HG03095 (cell line): ENCODE data around the gene GGTA1.
"Not testable (repeated sequence)": the region's sequence is repeated elsewhere in the genome, so short reads cannot be mapped to it uniquely, and the experiment has no call there.

Source experiments
- ATAC-seq: cut with Tn5 transposase; IDR thresholded peaks from one replicate; pipeline ENCODE4 v1.9.1; 2021; ENCODE audit warnings: moderate library complexity; ENCODE audit not compliant: unreplicated experiment

The GGTA1 gene

DNA sequence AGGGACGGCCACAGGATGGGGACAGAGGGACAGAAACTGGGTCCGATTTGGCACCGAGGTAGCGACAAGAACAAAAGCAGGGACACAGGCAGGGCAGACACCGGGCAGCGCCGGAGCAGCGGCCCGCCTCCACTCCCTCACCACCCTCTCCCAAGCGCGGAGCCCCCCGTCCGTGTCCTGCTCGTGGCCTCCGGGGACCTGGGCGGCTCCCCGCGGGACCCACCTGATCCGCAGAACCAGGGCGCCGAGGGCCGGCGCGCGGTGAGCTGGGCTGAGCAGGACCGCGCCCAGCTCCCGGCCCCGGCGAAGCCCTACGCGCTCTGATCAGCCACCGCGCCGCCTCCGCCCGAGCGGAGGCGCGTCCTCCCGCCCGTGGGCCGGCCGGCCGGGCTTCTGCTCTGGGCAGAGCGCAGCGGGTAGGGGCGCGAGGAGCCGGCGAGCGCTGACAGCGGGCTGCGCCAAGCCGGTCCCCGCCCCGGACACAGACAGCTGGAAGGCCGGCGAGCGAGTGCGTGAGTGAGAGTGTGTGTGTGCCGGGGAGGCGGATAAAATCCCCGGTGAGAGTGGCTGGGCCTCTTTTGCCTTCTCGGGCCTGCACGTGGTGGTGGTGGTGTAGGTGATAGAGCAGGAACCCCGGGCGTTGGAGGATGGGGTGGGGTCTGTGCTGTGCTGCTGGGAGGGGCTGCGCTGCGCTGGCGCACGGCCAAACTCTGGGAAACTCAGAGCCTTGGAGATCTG lies at the start of gene GGTA1:
GGTA1 (minus strand) TSS at position 418 of the 738 bp plus-strand sequence. CDS start 31,922 bp downstream, outside the sequence.
- no peak for ATAC-seq

DNA sequence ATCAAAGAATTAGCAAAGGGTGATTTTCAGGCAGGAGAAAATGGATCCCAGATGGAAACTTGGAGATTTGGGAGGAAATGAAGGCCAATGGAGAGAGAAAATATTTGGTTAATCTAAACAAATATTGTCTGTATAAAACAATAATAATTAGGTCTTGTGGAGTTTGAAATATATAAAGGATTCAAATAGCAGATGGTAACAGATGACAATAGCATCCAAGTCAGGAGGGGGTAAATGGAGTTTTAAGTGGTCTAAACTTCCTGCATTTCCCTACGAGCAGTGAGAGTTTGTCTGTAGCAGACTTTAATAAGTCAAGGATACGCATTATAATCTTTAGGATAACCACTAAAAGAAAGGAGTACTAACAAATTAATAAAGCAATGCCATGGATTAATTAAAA lies 49.0 kb upstream of the GGTA1 start:
- ATAC-seq: no peak

DNA sequence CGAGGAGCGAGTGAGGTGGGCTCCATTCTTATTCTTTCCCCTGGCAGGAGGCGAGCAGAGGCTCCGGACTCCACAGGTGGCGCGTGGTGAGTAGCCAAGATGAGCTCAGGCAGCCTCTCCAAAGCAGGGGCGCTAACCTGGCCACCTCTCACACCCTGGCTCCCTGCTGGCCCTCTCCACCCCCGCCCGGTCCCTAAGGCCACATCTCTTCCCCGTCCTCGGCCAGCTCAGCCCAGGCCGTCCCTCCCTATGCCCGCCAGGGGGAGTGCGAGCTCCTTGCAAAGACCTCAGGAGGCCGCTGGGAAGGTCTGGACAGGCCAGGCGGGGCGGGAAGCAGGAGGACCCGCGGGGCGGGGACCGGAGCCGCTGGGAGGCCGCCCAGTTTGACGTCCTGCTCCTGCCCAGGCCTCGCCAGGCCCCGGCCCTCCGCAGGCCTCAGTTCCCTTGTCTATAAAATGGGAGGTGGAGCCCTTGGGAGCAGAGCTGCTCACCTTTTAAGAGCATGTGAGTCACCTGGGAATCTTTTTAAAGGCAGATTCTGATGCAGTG lies 46.3 kb upstream of the GGTA1 start:
- ATAC-seq: no peak

- ATAC-seq: no peak
Measured at GRCh38 chr9:121545150-121545874, 45.7 kb upstream of the GGTA1 start.

- no peak for ATAC-seq
Measured at GRCh38 chr9:121542025-121542424, 42.4 kb upstream of the GGTA1 start.

DNA sequence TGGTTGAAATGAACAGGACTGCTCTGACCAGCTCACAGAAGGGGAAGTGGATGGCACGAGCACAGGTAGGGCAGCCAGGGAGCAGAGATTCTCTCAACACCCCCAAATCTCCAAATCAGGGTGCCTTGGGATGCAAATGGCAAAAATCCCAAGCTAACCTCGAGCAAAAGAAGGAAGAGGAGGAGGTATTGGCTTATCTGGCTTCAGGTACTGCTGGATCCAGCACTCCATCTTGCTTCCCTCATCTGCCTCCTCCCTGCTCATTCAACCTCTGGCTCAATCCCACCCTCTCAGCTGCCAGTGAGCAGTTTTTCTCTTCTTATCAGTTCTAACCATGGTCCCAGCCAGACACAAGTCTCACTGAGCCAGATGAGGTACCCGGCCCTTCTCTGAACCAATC lies 41.6 kb upstream of the GGTA1 start:
- ATAC-seq: no peak

GRCh38 chr9:121538221-121538620 lies 38.6 kb upstream of the GGTA1 start:
- no peak for ATAC-seq

GRCh38 chr9:121537283-121537682 lies 37.6 kb upstream of the GGTA1 start:
- no peak for ATAC-seq

DNA sequence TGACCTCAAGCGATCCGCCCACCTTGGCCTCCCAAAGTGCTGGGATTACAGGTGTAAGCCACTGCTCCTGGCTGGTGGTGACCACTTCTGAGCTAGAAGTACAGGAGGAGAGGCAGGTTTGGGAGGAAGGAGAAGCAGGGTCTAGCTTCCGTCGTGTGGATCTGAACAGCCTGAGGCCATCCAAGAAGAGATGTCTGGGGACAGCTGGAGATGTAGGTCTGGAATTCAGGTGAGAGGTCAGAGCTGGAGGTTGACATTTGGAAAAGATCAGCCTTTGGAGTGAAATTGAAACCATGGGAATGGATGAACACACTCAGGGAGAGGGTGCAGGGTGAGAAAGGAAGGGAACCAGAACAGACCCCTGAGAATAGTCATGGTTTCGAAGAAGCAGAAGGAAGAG lies 33.2 kb upstream of the GGTA1 start:
- ATAC-seq: no peak

- ATAC-seq: no peak
Measured at GRCh38 chr9:121529237-121529987, 29.8 kb upstream of the GGTA1 start.

DNA sequence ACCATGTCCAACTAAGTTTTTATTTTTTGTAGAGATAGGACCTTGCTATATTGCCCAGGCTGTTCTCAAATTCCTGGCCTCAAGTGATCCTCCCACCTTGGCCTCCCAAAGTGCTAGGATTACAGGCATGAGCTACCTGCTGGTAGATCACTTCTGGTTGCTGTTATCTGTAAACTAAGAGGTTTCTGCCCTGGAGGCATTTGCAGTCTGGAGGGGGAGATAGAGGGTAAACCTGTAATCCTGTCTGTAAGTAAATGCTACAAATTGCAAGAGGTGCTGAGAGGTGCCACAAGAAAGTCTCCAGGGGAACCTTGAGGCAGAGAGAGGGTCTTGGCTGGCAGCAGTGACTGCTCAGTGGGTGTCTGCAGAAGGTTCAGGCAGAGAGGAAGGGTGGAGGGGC lies 29.0 kb upstream of the GGTA1 start:
- ATAC-seq: no peak

GRCh38 chr9:121527371-121527770 lies 27.7 kb upstream of the GGTA1 start:
- ATAC-seq: no peak

GRCh38 chr9:121519688-121520087 lies 20.0 kb upstream of the GGTA1 start:
- ATAC-seq: not testable (repeated sequence)

- ATAC-seq: no peak
Measured at GRCh38 chr9:121518634-121519033, 19.0 kb upstream of the GGTA1 start.

DNA sequence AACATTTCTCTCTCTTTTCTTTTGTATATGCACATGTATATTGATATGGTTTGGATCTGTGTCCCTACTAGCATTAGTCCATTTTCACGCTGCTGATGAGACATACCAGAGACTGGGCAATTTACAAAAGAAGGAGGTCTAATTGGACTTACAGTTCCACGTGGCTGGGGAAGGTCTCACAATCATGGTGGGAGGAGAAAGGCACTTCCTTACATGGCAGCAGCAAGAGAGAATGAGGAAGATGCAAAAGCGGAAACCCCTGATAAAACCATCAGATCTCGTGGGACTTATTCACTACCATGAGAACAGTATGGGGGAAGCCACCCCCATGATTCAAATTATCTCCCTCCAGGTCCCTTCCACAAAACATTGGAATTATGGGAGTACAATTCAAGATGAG lies 13.5 kb upstream of the GGTA1 start:
- not testable (repeated sequence) for ATAC-seq

- no peak for ATAC-seq
Measured at GRCh38 chr9:121510766-121511550, 11.3 kb upstream of the GGTA1 start.

GRCh38 chr9:121509180-121509579 lies 9.5 kb upstream of the GGTA1 start:
- no peak for ATAC-seq

- no peak for ATAC-seq
Measured at GRCh38 chr9:121508415-121508814, 8.8 kb upstream of the GGTA1 start.

- ATAC-seq: no peak
Measured at GRCh38 chr9:121505903-121506735, 6.5 kb upstream of the GGTA1 start.

DNA sequence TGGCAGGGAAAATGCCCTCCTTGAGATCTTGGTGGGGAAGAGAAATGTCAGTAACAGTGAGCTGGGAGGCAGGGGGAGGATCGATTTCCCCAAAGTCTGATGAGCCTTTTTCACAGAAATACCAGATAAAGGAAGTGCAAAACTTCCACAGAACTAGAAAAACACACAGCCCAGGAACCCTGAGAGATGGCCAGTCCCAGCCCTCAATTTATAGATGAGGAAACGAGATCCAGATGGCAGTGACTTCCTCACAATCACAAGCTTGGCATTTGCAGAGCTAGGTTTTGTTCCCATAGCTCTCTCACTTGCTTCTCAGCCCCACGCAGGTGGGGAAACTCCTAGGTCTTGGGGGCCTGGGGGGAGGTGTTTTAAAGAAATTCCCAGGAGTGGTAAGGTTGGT lies 3.8 kb upstream of the GGTA1 start:
- ATAC-seq: no peak
